K562 (cell line): Measurements from ENCODE around the gene IQGAP3.
"Not testable (repeated sequence)": the region's sequence is repeated elsewhere in the genome, so short reads cannot be mapped to it uniquely, and the experiment has no call there.

Source experiments
- POU5F1 ChIP-seq: fragments of 150-350 bp; IDR thresholded peaks from 2 replicates; pipeline ENCODE4 v1.6.1; 2014; ENCODE audit warnings: borderline replicate concordance, low read length, low read depth, mild to moderate bottlenecking; ENCODE audit not compliant: partially characterized antibody
- SETDB1 ChIP-seq: IDR thresholded peaks from one replicate; pipeline ENCODE4 v1.6.1; 2012; ENCODE audit warnings: low read length, control low read depth, inconsistent platforms
- SP1 ChIP-seq: sonication (generic); formaldehyde crosslinking; IDR thresholded peaks from 2 replicates; pipeline ENCODE4 v1.8.1; 2022; ENCODE audit warnings: mild to moderate bottlenecking, missing genetic modification reagents
- ZNF133 ChIP-seq: fragments of 250-450 bp; sonication (Bioruptor Pico); IDR thresholded peaks from 2 replicates; pipeline ENCODE4 v1.4.0; 2020; ENCODE audit warnings: mild to moderate bottlenecking
- TF ChIP-seq, protein P1 (sequence below), 2 experiments: fragments of 450-650 bp in 1 of 2; sonication (generic) in 1 of 2; formaldehyde crosslinking in 1 of 2; IDR thresholded peaks in 1 of 2; conservative IDR thresholded peaks in 1 of 2; 2 replicates each; pipeline versions ENCODE4 v1.6.1 to v1.8.1; 2016 to 2023; ENCODE audit warnings: mild to moderate bottlenecking in 2 of 2, moderate library complexity in 2 of 2, inconsistent platforms in 1 of 2, missing genetic modification reagents in 1 of 2

DNA sequence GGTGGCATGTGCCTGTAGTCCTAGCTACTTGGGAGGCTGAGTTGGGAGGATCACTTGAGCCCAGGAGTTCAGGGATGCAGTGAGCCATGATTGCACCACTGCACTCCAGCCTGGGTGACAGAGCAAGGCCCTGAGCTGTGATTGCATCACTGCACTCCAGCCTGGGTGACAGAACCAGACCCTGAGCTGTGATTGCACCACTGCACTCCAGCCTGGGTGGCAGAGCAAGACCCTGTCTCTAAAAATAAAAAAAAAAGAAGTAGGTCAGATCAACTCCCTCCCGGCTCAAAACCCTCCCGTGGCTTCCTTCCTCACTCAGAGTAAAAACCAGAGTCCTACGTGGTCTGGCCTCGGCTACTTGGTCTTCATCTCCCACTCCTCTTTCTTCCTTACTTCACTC, 19.4 kb downstream of the IQGAP3 start:
- TF ChIP-seq SP1 (CRISPR knock-in tag); POU5F1; ZNF133 (CRISPR knock-in tag); SETDB1: not testable (repeated sequence)
- TF ChIP-seq, protein P1, sequence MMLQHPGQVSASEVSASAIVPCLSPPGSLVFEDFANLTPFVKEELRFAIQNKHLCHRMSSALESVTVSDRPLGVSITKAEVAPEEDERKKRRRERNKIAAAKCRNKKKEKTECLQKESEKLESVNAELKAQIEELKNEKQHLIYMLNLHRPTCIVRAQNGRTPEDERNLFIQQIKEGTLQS (IDR thresholded peaks at IDR 0.05) = peak; percentile 56
- TF ChIP-seq, protein P1 (CRISPR knock-in tag; conservative IDR thresholded peaks at IDR 0.05) = not testable (repeated sequence)
